ENCODE results near the gene CBARP.
"Not testable (repeated sequence)": the region's sequence is repeated elsewhere in the genome, so short reads cannot be mapped to it uniquely, and the experiment has no call there.

Gene CBARP

GRCh38 chr19:1225440-1226226 lies 12.2 kb downstream of the CBARP start:
- no peak for DNase-seq

- DNase-seq = no peak
Measured at GRCh38 chr19:1224847-1225246, 13.0 kb downstream of the CBARP start.

DNA sequence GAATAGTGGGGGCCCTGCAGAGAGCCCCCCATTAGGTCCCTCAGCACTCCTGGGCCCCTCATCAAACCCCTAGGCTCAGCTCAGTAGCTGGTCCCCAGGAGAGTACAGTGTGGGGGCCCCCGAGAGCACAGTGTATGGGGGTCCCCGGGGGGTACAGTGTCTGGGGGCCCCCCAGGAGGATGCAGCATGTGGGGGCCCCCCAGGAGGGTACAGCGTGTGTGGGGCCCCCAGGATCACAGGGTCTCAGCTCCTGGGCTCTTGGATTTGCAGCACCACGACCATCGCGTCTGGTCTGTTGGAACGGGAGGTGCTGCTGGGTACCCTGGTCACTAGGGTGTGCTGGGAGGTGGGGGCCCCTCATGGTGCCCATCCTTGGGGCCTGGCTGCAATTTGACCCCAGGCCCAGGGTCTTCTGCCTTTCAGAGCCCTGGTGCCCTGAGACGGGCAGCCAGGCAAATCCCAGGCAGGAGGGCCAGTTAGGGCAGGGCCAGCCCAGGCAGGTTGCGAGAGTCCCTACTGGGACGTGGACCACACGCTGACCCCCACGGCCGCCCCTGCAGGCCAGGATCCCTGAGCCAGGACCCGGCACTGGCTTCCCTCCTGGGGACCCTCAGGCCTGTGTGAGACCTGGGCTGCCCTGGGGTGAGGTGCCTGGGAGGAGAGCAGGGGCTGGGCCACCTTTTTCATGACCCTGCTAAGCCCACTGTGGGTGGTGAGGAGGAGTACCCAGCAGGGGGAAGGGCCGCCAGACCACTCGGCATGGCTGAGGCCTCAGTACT lies 13.6 kb downstream of the CBARP start:
- no peak for DNase-seq

DNA sequence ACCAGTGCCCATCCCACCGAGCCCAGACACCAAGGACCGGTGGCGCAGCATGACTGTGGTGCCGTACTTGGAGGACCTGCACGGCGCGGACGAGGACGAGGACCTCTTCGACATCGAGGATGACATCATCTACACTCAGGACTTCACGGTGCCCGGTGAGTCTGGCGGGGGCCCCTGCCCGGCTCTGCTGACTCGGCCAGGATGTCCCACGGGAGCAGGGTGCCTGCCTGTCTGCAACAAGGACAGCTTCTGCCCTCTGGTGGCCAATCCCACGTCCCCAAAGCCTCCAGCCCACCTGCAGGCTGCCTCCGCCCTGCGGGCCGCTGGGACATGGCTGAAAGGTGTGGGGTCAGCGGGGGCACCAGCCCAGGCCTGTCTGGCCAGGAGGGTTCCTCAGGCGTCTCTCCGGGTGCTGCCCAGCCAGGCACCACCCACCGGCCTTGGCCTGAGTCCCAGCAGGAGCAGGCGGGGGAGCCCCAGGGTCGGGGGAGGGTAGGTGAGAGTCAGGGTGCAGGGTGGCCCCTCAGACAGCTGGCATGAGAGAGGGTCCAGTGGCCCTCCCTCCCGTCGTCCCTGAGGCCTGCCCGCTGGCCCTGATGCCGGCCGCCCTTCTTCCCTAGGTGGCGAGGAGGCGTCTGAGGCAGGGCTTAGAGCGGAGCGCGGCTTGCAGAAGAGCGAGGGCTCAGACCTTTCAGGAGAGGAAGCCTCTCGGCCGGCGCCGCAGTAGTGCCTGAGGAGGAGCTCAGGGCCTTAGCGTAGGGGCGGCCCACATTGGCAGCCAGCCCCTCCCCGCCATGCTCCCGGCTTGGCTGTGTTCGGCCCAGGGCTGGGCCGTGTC lies 14.6 kb downstream of the CBARP start:
- DNase-seq = peak; percentile 47

DNA sequence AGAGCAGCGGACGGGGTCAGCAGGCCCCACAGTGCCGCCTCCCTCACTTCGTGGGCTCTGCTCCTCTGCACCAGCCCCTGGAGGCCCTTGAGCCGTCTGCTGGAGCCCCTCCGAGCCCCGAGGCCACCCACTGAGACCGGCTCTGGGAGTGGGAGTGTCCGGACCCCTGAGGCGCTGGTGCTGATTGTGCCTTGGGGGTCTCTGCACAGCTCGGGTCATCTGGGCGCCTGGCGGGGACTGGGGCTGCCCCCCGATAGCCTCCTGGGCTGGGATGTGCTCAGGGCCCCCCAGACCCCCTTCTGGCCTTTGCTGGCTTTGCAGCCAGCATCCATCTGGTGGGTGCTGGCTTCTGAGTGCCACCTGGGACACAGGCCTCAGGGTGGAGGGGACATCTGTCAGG lies 15.4 kb downstream of the CBARP start:
- no peak for DNase-seq

DNA sequence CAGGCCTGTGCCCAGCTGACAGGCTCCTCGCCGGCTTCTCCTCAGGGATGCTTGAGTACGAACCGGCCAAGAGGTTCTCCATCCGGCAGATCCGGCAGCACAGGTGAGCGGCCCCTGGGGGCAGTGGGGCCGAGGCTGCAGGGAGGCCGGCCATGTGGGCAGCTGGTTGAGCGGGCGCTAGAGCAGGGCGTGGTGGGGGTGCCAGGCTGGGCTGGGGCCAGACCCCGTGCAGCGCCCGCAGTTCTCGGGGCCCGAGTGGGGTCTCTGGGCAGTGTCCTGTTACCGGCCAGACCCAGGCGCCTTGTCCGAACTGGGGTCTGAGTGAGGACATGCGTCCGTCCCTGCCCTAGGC lies 15.9 kb downstream of the CBARP start:
- DNase-seq = no peak

DNA sequence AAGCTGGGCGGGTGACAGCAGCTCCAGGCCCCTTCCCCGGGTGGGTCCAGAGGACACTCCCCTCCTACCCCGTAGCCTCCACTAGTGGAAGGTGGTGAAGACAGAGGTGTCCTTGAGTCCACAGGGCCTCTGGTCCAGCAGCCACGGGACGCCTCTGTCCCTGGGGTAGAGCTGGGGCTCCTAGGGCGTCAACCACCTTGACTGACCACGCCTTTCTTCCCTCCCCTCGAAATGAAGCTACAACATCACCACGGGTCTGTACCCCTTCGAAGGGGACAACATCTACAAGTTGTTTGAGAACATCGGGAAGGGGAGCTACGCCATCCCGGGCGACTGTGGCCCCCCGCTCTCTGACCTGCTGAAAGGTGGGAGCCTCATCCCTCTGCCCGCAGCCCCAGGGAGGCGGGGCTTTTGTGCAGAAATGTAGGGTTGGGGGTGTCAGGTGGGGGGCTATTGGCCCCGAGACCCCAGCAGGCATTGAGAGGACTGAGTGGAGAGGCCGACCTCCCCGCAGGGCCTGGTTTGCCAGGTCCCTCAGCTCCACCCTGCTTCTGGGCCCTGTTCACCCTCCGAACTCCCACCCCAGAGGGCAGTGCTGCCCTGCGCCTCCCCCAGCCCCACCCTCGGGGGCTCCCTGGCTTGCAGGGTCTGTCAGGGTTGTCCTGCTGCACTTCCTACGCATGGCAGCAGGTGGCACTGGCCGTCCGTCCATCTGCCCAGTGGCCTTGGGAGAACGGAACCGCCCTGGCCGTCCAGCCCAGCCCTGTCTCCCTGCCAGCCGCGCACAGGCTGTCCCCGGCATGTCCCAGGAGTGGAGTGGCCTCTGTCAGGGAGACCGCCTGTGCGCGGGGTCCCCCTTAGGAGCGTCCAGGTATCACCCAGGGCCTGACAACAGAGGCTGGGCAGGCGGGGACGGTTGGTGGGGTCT lies 16.6 kb downstream of the CBARP start:
- DNase-seq = no peak

DNA sequence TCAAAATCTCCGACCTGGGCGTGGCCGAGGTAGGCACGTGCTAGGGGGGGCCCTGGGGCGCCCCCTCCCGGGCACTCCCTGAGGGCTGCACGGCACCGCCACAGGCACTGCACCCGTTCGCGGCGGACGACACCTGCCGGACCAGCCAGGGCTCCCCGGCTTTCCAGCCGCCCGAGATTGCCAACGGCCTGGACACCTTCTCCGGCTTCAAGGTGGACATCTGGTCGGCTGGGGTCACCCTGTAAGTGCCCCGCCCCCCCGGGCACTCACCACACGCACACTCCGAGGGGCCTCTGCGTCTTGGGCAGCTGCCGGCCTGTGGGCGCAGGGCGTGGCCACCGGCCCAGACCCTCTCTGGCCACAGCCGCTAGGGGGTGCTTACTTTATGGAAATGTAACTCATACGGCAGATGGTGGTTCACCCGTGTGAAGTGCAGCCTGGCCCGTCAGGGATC lies 17.3 kb downstream of the CBARP start:
- DNase-seq = no peak

GRCh38 chr19:1219786-1220476 lies 17.9 kb downstream of the CBARP start:
- no peak for DNase-seq

DNA sequence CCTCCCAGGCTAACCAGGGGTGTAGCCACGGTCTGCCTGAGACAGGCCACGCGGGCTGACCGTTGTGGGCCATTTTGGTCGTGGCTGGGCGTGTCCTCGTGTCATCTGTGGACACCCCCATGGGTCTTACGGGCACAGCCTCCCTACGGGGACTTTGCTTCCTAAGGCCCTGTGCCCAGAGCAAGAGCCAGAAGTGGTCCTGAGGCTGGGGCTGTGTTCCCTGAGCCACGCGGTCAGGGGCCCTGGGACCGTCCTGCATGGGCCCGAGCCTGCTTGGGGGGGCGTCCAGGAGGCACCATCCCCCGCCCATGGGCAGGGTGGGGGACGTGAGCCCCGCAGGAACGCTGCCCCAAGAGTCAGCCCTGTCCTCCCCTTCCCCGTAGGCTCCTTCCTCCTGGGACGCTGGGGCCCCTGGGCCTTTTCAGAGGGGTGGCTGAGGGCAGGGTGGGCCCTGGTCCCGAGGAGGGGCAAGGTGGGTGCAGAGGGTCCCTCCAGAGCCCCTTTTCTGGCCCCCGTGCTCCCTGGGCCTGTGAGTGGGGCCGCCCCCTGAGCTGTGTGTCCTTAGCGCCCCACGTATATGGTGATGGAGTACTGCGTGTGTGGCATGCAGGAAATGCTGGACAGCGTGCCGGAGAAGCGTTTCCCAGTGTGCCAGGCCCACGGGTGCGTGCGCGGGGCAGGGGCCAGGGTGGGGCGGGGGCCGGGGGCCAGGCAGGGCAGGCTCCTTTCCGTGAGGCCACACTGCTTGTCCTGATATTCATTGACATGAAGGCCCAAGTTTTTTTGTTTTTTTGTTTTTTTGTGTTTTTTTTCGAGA lies 18.8 kb downstream of the CBARP start:
- DNase-seq = no peak

GRCh38 chr19:1217366-1217765 lies 20.4 kb downstream of the CBARP start:
- DNase-seq = no peak

DNA sequence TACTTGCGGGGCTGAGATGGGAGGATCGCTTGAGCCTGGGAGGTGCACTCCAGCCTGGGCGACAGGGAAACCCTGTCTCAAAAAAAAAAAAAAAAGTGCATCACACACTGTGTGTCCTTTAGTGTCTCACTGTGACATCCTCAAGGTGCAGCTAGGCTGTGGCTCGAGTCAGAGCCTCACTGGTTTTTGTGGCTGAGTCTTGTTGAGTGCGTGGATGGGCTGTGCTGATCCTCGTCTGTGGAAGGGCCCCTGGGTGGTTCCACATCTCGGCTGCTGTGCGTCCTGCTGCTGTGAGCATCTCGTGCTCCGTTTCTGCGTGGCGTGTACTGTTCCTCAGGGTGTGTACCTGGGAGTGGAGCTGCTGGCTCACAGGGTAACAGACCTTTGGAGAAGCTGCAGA lies 21.0 kb downstream of the CBARP start:
- no peak for DNase-seq

- DNase-seq = no peak
Measured at GRCh38 chr19:1214862-1215731, 22.7 kb downstream of the CBARP start.

DNA sequence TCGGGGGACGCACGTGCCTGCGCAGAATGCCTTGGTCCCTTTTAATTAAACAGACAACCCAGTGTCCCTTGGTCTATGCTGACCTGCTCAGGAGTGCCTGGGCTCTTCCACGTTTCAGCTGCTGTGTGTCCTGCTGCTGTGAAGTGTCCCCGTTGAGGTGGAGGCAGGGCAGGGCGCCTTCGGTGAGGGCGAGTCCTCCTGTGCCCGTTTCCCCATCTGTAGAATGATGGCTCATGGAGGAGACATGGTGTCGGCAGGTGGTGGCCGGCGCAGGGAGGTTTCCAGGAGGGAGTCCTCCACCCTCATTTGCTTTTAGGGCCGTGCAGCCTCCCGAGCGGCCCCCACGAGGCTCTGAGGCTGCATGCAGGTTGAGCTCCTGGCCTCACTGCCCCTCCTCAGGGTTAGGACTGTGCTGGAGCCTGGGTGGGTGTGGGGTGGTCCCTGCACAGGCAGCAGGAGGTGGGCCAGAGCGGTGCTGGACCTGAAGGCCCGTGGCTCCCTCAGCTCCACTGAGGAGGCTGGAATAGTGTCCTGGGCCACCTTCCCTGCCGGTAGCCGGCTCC lies 23.4 kb downstream of the CBARP start:
- no peak for DNase-seq

GRCh38 chr19:1213391-1214286 lies 24.2 kb downstream of the CBARP start:
- DNase-seq = peak; percentile 52

GRCh38 chr19:1211494-1212234 lies 26.1 kb downstream of the CBARP start:
- DNase-seq = no peak

GRCh38 chr19:1210227-1210538 lies 27.6 kb downstream of the CBARP start:
- DNase-seq = no peak

DNA sequence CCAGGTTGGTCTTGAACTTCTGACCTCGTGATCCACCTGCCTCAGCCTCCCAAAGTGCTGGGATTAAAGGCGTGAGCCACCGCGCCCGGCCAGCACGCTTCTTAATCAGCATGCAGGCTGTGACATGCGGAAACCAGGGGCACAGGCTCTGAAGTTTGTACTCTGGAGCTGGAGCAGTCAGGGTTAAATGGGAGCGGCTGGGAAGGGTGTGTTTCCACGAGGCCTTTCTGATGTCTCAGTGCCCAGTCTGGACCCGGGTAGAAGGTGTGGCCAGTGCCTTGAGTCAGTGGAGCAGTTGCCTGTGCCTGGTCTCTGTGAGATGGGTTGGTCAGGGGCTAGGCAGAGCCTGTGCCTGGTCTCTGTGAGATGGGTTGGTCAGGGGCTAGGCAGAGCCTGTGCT lies 29.0 kb downstream of the CBARP start:
- not testable (repeated sequence) for DNase-seq
